Stimulated activated CD4-positive, alpha-beta T cell treated with anti-CD3 and anti-CD28 coated beads, TNF-alpha, amount 100 ng/mL, for 48 hours (primary cell): Measurements from ENCODE around the gene CD52.
"Not testable (repeated sequence)": the region's sequence is repeated elsewhere in the genome, so short reads cannot be mapped to it uniquely, and the experiment has no call there.

Experiments used
- DNase-seq, 3 donors: peaks; one replicate each; pipeline ENCODE4 v3.0.0-alpha.2; 2020; ENCODE audit warnings: low read depth in 3 of 3

Gene CD52

DNA sequence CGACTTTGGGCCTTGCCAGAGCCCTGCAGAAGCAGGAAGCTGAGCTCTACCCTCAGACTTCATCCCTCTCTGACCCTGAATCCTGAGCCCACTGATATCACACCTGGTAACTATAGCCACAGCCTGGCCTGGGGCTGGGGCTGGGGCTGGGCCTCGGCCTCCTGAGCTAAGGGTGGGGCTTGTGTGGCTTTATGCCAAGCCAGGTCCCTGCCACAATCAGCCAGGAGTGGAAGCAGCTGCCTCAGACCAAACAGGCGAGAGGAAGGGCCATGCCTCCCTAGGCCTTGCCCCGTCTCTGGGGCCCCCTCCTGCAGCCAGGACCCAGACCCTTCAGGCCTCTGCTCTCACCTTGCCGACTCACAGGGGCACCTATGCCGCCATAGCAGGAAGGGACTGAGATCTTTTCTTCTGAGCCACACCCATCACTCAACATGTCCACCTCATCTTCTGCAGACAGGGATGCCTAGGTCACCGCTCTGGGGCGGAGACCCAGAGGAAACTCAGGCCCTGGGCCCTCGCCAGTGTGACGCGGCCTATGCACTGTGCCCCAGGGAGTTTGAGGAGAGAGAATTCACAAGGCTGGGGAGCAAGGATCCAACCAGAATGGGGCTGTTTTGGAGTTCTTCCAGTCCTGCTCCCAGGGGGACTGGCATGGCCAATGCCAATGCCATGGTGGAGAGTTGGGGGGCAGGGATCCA, 17.0 kb upstream of the CD52 start:
- no peak for DNase-seq

DNA sequence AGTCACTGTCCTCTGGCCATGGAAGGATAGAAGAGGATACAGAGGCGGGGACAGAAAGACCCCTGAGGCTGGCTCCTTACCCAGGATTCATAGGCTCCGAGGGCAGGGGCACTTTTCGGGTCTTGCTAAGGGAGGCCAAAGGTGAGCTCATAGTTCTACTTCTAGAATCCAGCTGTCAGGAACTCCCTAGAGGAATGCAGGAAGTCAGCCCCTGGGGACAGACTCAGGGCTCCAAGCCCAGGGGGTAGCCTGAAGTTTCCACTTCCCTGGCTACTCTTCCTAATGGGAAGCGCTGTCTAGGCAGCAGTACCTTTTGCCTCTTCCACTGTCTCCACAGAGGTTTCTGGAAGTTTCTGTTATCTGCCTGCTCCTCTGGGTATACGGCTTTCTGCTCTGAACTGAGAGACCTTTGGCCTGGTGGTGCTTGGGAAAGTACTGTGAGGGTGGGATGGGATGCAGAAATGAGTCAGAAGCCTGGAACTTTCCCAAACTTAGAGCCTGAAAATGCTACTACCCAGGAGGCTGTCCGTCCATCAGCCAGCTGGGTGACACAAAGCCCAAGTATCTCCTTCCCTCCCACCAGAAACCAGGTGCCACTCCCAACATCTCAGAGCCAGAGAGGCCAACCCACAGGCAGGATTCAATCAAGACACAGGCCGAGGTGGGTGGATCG, 14.9 kb upstream of the CD52 start:
- no peak for DNase-seq

DNA sequence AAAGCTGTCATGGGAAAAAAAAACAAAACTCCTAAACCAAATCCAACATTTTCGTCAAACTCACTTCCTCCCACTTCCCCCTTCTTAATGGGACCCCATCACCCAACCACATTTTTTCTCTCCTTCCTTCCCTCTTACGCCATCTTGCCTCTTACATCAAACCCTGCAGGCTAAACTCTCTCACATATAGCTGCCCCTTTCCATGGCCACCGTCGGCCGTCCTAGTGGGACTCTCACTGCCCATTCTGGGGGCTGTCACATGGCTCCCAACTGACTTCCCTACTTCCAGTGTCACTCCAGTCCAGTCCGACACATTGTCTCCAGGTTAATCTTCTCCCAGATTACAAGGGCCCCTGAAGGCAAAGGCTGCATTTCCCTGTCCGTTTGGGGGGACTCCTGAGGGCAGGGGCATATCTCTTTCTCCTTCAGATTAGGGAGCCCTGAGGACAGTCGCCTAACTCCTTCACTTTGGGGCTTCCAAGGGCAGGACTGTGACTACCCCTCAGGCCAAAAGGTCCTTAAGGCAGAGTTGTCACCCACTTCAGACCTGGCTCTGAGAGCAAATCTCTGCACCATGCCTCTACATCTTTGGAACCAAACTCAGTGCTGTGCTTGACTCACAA, 12.0 kb upstream of the CD52 start:
- DNase-seq = no peak

DNA sequence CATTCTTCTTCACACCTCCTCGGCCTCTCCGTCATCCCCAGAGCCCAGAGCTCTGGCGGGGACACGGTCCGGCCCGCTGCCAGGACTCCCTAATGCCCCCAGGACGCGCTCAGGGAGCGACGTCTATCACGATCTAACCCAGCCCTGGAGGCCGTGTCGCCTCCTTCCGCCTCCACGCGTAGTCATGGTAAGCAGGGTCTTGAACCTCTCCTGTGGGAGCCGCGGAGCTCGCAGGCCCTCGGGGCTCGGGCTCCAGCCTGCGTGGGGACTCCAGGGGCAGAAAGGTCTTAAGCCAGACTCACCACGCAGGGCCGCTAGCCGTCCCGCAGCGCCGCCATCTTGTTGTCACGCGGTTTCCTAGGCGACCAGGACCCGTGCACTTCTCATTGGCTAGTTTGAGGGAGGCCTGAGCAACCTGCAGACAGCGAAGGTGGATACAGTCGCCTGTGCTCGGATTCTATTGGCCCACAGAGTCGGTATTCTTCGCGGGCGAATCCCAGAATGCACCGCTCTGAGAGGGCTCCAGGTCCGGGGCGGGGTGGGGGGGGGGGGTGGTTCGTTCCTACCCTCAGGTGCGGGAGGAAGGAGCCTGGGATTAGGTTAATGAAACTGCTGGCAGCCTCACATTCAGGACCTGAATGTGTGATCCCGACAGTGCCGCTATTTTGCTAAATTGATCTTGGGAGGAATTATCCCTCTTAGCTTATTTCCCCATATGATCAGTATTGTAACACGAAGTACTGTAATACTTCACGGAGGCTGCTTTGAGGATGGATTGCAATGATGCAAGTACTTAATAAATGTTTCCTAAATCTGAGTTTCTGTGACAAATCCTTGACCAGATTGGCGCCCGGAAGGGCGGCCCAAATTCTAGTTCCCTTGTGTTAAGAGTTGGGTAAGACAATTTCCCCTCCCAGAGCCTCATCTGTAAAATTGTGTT, 11.2 kb upstream of the CD52 start, which contains the start of gene UBXN11:
TSS of gene UBXN11 (minus strand) at position 347 of the 940 bp plus-strand sequence. CDS start 3,753 bp downstream, outside the sequence.
- DNase-seq = peak; percentile 82 to 89 (median 87)

DNA sequence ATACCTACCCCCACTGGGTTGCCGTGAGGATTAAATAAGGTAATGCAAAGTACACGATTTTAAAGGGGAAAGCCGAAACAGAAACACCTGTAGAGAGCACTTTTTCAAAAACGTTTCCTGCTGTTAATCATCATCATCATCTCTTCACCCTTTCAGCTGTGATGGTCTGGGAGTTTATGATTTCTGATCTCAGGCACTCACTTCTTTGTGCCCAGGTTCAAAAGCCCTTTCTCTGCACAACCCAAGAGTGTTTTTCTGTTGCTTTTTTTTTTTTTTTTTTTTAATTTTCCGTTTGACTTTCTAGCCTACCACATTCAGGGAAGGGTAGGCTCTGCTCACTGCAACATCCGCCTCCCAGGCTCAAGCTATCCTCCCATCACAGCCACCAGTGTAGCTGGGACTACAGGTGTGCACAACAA, 10.4 kb upstream of the CD52 start:
- no peak for DNase-seq

DNA sequence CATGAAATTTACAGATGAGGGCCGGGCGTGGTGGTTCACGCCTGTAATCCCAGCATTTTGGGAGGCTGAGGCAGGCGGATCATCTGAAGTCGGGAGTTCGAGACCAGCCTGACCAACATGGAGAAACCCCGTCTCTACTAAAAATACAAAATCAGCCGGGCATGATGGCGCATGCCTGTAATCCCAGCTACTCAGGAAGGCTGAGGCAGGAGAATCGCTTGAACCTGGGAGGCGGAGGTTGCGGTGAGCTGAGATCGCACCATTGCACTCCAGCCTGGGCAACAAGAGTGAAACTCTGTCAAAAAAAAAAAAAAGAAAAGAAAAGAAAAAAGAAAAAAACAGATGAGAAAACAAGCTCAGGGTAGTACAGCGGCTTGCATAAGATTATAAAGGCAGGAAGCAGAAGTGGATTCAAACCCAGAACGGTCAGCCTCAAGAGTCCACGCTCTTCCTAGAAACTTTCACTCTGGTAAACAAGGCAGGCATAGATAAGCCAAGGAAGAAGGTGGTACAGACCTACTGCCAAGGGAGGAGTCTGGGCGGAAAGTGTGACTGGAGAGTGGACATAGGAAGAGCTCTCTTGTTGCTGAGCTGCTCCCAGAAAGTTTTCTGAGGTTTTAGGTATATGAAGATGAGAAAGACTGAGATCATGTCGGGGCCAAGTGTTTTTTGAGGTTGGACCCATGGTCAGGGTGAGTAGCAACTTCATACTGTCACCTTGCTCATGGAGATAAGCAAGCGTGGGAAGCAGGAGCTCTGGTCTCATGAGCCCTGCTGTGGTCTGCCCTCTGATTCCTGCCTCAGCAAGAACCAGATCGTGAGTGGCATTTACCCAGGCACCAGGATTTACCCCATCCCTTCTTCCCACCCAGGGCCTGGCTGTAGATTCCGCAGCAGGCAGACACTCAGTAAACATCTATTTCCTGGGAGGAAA, 9.5 kb upstream of the CD52 start:
- peak in 1 of 3 donors; percentile 44 for DNase-seq

DNA sequence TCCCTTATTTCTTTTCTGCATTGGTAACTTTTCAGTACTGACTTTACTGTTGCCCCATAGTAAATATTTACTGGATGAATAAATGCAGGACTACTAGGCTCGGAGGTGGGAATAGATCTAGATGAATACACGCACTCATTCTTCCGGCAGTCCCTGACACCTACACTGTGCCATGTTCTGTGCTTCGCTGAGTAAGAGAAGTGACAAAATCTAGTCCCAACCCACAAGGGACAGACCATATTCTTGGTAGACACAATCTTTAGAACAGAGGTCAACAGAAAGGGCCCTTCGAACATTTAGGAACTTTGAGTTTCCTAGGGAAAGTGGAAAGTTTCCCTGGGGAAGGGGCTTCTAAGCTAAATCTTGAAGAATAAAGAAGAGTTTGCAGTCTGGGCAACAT, 3.3 kb upstream of the CD52 start:
- no peak for DNase-seq

DNA sequence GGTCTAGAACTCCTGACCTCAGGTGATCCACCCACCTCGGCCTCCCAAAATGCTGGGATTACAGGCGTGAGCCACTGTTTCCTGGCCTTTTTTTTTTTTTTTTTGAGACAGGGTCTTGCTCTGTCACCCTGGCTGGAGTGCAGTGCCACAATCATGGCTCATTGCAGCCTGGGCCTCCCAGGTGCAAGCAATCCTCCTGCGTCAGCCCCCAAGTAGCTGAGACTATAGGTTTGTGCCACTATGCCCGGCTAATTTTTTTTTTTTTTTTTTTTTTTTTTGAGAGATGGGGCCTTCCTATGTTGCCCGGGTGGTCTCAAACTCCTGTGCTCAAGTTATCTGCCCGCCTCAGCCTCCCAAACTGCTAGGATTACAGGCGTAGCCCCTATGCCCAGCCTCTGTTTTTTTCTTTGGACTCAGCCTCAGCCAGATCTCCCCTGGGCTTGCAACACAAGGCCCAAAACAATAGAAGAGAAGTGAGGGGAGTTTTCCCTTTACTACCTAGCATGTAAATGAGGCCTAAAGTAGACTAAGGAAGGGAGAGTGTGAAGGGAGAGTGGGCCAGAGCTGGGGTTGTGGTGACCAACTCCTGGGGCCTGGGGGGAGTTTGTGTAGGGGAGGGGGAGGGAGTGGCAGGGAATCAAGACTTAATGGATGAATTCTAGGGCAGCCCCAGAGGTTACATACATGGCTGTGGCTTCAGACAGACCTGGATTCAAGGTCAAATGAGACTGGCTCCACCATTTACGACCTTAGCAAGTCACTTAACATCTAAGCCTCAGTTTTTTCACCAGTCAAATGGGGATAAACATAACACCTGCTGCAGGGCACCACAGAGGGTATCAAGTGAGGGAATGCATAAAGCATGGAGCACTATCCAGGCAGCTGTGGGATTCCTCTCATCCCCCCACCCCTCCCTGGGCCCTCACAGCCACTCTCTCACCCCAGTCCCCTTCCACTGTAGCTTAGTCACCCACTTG, 1.6 kb upstream of the CD52 start:
- no peak for DNase-seq

DNA sequence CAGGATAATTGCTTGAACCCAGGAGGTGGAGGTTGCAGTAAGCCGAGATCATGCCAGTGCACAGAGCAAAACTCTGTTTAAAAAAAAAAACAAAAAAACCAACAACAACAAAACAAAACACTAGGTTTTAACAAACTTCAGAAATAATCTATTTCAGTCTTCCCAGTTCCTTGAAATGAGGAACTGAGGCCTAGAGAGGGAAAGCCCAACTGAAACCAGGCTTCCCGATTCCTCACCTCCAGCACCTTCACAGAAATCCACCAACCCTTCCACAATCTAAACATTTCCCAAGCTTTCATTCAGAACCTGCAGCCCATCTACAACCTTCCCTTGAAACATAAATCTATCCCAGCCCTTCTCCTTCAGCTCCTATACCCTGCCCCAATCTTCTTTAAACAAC, 612 bp upstream of the CD52 start:
- DNase-seq = no peak

DNA sequence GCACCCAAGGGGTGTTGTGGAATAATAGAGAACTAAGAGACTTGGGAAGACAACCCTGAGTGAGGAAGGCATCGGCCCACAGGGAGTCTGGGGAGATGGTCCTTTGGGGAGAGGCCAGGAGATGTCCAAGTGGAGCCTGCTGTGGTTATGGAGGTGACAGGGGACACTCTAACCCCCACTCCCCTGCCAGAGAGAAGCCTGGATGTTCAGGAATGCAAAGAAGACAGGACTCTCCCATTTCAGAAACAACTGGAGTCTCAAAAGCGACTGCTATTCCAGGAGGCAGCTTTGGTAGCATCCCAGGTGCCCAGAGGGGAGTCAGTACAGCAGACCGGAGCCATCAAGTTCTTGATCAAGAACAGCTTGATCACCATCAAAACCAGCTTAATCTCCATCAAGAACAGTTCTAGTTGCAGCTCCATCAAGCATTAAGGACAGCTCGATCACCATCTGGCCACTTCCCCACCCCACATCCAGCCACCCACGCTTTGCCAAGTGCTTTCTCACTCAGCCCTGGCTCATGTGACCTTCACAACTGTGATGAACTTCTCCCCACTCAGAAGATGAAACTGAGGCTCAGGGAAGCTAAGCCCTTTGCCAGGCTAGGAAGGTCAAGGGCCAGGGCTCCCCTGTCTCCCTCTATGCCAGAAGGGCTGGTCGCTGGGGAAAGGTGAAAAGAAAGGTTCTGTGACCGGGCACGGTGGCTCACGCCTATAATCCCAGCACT, 743 bp downstream of the CD52 start:
- DNase-seq = no peak

DNA sequence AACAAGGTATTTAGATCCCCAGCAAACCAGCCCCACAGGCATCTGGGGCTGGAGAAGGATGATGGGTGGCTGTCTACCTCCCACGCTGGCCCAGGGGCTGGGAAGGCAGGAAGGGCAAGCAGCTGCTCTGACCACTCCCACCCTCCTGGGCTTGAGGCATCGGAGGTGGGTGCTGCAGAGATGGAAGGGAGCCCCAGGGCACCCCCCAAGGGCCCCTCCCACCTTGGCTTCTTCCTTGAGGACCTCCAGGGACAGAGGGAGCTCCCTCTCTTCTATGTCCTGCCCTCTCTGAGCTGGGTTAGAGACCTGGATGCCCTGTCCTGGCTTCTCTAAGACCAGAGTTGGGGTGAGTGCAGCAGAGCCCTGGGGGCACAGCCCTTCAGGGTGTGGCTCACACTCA, 3.1 kb downstream of the CD52 start:
- no peak for DNase-seq

DNA sequence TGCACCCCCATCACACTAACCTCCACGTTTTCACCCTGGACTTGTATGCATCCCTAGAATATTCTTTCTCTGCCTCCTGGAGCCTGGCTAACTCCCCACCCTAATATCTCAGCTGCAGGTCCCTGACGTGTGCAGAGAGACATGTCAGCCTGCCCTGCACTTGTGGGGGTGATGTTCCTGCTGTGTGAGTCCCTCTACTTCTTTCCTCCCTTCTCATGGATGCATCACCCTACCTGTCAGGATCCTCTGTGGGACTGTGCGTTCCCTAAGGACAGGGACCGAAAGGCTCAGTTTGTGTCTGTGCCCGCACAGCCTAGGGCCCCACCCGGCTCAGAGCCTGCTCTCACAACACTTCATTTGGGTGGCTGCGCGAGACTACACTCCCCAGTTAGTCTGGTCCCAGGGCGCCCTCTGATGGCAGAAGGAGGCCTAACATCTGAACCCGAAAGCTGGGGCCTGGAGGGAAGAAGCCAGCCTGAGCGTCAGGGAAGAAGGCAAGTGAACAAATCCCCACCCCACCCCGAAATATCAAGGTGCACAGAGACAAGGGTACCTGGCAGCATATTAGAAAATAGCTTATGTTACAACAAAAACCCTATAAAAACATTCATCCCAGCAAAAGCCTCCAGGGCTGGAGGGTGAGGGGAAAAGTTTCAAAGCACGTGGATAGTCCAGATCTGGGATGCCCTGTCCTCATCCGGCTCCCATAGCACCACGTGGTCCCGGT, 3.7 kb downstream of the CD52 start:
- DNase-seq = peak; percentile 90 to 98 (median 91)

DNA sequence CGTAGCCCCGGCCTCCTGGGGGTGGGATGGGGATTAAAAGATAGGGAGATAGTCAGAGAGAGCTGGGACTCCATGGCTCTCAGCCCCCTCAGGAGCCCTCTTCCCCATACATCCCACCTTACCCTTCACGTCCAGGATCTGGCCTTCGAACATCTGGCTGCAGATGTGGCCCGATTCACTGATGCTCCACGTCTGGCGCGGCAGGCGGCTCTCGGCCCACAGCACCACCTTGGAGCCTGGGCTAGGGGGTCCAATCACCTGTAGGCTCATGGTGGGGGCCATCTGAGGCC, 4.2 kb downstream of the CD52 start:
- DNase-seq = no peak

DNA sequence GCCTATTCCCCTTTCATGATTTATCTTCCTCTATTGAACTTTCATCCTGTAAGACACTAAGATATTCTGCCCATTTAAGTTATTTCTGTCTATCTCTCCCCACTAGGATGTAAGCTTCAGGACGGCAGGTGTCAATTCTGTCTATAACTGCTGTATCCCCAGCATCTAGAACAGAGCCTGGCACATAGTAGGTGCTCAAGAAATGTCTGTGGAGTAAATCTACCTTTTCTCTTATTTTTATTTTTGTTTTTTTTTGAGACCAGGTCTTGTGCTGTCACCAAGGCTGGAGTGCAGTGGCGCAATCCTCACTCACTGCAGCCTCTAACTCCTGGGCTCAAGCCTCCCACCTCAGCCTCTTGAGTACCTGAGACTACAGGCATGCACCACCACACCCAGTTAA, 5.6 kb downstream of the CD52 start:
- no peak for DNase-seq

DNA sequence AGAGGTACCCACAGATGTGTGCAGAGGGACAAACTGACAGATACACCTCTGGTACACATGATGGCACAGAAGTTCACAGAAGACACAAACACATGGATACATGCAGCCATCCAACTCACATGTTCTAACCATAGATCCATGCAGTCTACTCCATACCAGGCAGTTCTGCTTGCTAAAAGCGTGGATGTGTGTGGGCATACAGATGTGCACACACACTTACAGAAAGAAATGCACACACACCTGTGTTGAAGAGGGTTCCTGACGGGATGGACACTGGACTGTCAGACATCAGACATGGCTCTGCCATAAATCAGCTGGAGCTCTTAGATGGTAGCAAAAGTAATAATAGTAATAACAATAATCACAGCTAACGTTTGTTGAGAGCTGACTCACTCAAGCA, 6.8 kb downstream of the CD52 start:
- no peak for DNase-seq

DNA sequence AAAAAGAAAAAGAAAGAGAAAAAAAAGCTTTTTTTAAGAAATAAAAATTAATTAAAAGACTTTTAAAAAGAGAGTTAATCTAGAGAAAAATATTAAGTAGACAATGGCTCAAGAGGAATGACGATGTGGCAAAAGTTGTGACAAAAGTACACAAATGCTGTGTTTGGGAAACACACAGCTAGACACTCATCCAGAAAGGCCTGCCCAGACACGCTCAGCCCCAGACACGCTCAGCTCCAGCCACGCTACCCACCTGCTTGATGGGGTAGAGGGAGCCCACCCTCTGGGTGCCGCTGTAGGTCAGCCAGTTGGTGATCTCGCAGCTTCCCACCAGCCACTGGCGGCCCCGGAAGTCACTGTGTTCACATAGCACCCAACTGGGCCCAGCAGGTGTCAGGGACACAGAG, 10.2 kb downstream of the CD52 start:
- no peak for DNase-seq

DNA sequence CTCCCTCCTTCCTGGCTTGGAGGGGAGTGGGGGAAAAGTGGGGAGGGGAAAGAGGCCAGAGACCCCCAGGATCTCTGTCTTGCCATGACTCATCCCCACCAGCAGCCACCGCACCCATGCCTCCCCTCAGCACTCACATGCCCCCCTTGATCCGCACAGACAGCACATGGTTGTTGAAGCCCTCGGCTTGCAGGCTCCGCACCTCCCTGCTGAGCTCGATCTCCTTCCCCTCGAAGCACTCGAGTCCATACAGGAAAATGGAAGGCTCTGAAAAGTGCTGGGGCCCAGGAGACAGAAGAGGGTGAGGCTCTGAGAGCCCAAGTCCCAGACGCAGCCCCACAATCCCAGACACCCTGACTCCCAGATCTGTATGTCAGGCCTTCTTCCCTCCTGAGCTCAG, 10.8 kb downstream of the CD52 start:
- no peak for DNase-seq

DNA sequence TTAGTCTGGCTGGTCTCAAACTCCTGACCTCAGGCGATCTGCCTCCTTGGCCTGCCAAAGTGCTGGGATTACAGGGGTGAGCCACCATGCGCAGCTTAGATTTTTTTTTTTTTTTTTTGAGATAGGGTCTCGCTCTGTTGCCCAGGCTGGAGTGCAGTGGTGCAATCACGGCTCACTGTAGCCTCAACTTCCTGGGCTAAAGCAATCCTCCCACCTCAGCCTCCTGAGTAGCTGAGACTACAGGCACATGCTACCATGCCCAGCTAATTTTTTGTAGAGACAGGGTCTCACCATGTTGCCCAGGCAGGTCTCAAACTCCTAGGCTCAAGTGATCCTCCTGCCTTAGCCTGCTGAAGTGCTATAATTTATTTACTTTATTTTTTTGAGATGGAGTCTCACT, 11.6 kb downstream of the CD52 start:
- not testable (repeated sequence) for DNase-seq
